Stimulated activated CD4-positive, alpha-beta T cell treated with anti-CD3 and anti-CD28 coated beads, TNF-alpha, amount 100 ng/mL, for 4 hours (primary cell): Measurements from ENCODE around the gene GTF2A1L.
"Not testable (repeated sequence)": the region's sequence is repeated elsewhere in the genome, so short reads cannot be mapped to it uniquely, and the experiment has no call there.

Experiments used
- DNase-seq, 3 experiments: peaks; one replicate each; pipeline ENCODE4 v3.0.0-alpha.2; 2020; ENCODE audit warnings: low read depth in 3 of 3

GTF2A1L gene

DNA sequence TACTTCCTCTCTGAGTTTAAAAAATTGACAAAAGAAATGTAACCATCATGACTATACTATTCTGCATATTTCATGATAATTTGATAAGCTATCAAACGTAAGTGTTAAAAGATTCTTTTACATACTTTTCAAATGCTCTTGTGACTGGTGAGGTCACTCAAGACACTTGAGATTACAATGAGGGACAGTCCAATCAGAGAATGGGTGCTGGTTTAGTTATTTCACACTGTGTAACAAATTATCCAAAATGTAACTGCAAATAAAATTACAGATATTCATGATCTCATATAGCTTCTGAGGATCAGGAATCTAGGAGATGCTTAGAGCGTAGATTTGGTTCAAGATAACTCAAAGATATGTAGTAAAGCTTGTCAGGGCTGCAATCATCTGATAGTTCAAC lies 4.4 kb upstream of the GTF2A1L start:
- no peak for DNase-seq

DNA sequence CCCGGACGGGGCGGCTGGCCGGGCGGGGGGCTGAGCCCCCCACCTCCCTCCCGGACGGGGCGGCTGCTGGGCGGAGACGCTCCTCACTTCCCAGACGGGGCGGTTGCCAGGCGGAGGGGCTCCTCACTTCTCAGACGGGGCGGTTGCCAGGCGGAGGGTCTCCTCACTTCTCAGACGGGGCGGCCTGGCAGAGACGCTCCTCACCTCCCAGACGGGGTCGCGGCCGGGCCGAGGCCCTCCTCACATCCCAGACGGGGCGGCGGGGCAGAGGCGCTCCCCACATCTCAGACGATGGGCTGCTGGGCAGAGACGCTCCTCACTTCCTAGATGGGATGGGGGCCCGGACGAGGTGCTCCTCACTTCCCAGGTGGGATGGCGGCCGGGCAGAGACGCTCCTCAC lies 3.1 kb upstream of the GTF2A1L start:
- DNase-seq: not testable (repeated sequence)

DNA sequence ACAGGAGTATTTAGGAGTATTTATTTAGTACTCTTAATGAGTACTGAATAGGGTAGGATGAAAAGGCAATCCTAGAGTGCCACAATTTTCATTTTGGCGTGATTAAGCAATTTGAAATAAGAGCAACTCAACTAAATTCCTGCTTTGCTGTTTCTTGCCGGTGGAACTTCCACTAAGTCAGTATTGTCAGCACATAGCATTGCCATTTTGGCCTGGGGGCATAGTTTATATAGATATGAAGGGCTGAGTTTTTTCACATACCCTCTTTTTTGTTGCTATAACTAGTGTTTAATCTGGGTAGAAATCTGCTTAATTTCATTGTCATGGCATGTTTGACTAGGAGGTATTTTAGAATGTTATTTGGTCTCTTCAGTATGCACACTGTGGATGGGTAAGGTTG lies 1.9 kb downstream of the GTF2A1L start:
- DNase-seq: no peak

DNA sequence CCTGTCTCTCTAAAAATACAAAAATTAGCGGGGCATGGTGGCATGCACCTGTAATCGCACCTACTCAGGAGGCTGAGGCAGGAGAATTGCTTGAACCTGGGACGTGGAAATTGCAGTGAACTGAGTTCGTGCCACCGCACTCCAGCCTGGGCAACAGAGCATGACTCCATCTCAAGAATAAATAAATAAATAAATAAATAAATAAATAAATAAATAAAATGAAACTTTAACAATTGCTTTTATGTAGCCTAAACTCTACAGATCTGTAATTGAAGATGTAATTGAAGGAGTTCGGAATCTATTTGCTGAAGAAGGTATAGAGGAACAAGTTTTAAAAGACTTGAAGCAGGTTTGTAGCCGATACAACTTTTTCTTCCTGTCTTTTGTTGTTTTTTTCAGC lies 2.9 kb downstream of the GTF2A1L start:
- no peak for DNase-seq

DNA sequence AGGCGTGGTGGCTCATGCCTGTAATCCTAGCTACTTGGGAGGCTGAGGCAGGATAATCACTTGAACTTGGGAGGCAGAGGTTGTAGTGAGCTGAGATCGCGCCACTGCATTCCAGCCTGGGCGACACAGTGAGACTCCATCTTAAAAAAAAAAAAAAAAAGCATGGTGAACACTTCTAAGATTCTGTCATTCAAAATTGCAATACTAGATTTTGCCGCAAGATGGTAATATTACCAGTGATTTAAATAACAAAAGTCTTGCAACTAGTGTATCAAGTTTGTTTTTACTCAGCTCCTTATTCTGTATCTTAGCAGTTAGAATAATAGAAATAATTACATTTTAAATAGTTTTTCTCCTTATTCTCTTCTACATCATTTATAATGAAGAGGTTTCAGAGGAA lies 5.0 kb downstream of the GTF2A1L start:
- DNase-seq: not testable (repeated sequence)

DNA sequence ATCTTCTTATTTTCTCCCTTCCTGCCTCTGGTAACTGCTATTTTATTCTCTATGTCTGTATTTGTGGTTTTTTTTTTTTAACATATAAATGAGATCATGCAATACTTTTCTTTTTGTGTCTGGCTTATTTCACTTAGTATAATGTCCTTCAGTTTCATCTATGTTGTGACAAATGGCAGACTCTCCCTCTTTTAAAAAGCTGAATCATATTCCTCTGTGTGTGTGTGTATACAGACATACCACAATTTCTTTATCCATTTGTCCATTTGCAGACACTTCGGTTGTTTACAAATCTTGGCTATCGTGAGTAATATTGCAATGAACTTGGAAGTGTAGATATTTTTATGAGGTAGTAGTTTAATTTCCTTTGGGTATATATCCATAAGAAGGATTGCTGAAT lies 7.0 kb downstream of the GTF2A1L start:
- DNase-seq: no peak

DNA sequence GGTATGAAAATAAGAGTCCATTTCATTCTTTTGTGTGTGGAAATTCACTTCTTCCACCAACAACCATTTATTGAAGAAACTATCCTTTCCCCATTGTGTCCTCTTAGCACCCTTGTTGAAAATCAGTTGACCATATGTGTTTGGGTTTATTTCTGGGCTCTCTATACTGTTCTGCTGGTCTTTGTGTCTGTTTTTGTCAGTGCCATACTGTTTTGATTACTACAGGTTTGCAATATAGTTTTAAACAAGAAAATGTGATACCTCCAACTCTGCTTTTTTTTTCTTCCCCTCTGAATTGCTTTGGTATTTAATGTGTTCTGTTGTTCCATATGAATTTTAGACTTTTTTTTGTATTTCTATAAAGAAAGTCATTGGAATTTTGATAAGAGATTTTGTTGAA lies 8.4 kb downstream of the GTF2A1L start:
- no peak for DNase-seq

DNA sequence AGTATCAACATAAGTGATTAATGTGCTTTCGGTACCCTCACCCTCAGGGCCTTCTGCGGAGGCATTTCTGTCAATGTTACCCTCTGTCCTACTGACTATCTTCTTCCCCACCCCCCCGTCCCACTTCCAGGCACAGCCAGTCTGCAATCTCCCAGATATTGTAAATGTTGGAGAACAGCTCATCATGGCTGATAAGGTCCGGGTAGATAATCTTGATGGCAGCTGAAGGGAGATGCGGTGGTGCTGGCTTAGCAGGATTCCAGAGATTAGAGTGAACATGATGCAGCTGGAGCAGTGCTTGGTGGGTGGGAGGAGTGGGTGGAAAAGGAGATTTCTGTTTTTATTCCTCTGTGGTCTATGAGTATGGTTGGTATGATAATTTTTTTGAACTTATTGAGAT lies 15.5 kb downstream of the GTF2A1L start:
- no peak for DNase-seq

DNA sequence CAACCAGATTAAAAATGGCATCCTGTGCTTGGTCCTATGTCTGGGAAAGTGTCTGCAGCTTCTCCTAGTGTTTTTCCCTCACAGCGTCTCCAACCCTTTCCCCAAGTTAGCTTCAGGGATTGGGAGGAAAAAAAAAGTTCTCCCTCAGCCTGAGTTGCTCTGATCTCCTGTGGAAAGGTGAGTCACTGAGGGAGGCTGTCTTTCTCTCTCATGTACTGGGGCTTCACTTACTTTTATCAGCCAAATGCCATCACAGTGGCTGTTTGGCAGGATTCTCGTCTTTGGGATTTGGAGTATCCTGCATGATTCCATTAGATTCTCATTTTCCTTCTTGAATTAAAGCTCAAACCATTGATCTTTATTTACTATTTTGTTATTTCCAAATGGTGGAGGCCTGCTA lies 18.1 kb downstream of the GTF2A1L start:
- DNase-seq: no peak

DNA sequence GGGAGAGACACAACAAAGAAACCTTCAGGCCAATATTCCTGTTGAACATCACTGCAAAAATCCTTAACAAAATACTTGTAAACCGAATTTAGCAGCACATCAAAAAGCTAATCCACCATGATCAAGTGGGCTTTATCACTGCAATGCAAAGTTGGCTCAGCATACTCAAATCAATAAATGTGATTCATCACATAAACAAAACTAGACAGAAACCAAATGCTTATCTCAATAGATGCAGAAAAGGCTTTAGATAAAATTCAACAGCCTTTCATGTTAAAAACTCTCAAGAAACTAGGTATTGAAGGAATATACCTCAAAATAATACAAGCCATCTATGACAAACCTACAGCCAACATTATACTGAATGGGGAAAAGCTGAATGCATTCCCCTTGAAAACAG lies 20.6 kb downstream of the GTF2A1L start:
- DNase-seq: no peak

DNA sequence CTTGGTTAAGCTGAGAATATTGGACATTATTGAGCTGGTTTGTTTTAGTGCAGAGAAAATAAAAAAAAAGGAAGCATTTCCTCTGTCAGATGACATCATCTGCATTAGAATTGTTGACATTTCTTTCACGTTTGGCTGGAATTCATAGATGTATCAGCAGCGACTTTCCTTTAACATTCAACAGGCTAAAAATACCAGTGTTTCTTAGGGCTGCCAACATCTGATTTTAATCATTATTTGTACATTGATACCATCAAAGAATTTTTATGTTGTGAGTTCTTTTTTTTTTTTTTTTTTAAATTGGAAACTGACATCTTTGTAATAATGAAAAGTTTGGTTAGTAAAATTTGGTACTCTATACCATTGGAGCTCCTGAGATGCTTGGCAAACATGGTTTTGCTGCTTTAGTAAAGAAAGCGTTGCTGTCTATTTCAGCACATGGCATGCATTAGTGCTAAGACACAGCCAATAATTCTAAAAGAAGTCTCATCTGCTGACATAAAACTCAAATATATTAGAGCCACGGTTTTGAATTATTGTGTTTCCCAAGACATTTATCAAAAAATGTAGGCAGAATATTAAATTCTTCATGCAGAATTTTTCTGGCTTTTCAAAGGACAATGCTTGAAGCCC lies 33.6 kb downstream of the GTF2A1L start:
- DNase-seq: no peak

DNA sequence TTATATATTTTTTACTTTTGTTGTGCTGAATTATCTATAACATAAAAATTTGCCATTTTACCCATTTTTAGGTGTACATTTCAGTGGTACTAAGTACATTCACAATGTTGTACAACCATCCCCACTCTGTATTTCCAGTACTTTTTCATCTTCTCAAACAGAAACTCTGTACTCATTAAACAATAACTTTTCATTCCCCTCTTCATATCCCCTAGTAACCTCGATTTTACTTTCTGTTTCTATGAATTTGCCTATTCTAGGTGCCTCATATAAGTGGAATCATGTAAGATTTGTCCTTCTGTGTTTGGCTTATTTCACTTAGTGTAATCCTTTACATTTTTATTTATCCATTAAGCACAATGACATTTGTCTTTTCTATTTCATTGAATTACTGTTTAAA lies 51.3 kb downstream of the GTF2A1L start:
- no peak for DNase-seq

DNA sequence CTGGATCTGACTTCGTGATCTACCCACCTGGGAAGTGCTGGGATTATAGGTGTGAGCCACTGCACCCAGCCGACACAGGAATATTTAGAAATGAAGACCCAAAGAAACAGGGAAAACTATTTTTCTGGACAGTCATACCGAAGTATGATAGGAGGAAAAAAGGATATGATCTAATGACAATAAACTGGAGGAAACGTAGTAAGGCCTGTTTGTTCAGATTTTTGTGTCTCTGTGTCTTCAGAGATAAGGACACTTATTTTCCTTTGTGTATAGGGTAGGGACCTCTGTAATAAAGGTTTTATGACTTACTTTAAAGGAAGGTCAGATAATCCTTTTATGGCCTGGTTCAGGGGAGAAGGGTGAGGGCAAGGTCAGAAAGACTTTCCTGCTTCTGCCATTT lies 55.9 kb downstream of the GTF2A1L start:
- no peak for DNase-seq

DNA sequence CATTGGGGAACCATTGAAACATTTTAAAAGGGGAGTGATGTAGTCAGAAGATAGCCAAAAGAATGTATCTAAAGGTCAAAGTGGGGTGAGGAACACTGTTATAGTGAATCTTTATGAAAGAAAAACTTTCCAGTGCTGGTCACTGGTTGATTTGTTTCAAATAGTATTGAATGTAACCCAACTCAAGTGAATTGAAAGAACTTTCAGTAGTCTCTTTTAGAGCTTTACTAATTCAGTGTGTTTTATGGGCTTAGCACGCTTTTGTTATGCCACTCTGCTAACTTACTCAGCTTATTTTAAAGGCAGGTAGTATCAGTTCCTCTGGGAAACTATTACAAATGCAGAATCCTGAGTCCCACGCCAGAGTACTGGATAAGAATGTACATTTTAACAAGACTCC lies 57.3 kb downstream of the GTF2A1L start:
- DNase-seq: no peak

DNA sequence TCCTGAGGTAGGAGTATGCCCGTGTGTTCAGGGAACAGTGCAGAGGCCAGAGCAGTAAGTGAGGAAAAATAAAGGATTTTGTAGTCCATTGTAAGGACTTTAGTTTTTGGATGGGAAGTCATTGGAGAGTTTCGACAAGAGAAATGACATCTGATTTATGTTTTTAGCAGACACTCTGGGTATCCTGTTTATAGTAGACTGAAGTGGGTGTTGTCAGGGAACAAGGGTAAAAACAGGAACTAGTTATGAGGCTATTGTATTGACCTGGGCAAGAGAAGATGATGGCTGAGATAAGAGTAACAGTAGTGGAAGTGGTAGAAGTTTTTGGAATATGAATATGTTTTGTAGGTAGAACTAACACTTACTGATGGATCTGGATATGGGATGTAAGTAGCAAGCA lies 59.8 kb downstream of the GTF2A1L start:
- no peak for DNase-seq

DNA sequence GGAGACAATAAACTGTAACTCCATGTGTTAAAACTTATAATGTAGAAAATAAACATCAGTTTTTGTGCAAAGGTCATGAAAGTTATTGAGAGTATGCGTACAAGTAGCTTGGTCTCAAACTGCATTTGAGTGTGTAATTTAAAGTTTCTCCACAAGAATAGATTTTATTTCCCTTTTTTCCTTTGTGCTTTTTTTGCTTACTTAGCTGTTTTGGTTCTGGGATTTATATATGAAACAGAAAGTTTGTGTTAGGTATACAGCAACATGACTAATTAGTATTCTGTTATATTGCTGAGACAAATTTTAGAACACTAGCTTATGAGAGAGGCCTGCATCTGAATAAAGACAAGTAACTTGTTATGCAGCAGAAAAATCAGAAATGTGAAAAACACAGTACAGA lies 67.5 kb downstream of the GTF2A1L start:
- no peak for DNase-seq

DNA sequence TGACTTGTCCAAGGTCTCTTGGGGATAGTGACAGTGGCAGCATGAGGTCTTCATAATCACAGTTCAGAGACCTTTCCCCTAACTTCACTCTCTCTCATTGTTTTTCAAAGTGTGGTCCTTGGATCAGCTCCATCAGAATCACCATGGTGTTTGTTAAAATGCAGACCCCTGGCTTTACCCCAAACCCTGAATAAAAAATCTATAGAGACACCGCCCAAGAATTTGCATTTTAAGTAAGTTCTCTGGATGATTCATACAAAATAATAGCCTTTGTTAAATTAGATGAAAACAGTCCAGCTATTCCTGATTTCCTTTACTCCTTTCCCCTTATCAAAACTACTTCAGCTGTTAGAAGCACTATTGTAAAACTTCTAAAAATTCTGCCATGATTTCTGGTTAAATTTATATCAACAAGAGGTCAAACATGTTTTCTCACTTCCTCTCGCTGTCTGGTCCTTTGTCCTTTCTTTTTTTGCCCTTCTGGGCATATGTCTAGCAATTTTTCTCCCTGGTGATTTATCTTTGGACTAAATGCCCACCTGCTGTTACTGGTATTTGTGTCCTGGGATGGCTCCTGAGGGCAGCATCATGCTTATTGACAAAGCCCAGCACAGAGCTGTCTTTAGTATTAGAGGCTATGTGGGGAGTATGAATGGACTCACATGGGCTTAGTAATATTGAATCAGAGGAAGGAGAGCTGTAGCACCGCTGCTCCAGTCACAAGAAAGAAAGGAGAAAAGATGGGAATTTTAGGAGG lies 74.5 kb downstream of the GTF2A1L start:
- no peak for DNase-seq

DNA sequence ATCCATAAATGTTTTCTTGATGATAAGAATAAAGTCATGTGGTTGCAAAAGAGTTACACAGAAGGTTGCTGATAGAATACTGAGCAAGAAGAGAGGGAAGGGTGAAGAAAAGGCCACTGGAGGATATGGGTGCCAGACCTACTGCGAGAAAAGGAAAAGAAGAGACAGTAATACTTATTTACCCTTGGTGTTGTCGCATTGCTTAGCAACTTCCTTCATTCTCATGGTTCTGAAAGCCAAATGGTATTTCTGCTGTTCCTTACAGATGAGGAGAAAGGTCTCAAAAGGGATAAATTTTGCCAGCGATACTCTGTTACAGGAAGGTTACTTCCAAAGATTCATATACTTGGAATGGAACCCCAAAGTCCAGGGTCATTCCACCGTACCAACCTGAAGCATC lies 75.4 kb downstream of the GTF2A1L start:
- DNase-seq: no peak

DNA sequence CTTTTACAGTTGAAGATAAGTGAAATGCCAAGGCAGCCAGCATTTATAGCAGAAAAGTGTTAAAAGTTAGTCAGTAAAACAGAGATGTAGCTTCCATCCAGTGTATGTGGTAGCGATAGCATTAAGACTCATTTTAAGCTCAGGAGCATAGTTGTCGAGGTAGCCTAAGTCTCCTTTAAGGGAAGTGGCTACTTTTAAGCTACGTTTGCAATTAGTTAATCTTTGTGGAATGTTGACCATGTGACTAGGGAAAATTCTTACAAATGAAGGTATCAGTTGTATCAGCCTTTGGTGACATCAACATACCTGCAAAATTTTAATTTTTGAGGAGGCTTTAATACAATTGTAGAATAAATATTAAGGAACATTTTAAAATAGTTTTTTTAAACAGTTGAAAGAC lies 76.0 kb downstream of the GTF2A1L start:
- no peak for DNase-seq

DNA sequence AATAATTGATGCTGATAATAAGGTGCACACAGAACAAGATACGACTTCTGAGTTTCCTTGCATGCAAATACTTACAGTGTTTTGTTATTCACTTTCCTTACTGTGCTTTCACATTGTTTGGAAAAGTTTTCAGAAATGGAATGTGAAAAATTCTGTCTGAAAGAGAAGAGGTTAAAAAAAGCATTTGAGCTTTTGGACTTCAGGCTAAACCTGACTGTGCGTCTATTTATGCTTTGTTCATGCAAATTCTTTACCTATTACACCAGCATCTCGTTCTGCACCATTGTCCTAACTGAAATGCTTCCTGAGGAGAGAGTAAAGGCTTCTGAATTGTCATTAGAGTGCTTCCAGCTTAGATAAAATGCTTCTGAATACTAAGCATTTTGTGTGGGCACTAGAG lies 76.5 kb downstream of the GTF2A1L start:
- DNase-seq: no peak

DNA sequence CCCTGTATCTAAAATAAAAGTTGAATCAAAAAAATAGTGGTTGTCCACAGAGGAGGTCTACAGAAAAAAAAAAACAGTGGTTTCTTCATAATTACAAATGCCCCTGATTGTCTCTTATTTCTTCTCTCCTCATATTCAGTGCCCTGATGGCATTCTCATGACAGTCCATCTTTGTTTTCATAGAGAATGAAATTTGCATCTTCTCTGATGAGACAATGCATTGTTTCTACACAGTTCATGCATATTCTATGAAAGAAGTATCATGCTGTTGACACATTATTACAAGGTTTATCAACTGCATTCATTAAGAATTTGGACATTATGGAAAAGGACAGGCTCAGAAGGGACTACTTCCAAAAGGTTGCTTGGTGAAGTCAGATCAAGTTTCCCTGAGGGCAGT lies 78.3 kb downstream of the GTF2A1L start:
- DNase-seq: no peak

DNA sequence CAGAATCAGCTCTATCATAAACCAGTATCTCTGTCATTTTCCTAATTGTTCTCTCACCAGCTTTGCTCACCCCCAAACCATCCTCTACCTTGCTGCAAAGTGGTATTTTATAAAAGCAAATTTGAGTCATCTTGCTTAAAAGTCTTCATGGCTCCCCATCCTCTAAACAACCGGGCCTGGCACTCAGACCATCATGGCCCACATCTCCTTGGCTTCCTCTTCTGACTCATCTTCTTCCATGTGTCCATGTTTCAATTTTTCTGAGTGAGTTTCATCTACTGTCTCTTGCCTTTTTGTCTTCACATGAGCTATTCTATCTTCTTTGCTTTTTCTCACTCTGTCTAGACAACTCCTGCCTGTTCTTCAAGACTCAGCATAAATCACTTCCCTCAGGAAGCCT lies 79.2 kb downstream of the GTF2A1L start:
- no peak for DNase-seq

DNA sequence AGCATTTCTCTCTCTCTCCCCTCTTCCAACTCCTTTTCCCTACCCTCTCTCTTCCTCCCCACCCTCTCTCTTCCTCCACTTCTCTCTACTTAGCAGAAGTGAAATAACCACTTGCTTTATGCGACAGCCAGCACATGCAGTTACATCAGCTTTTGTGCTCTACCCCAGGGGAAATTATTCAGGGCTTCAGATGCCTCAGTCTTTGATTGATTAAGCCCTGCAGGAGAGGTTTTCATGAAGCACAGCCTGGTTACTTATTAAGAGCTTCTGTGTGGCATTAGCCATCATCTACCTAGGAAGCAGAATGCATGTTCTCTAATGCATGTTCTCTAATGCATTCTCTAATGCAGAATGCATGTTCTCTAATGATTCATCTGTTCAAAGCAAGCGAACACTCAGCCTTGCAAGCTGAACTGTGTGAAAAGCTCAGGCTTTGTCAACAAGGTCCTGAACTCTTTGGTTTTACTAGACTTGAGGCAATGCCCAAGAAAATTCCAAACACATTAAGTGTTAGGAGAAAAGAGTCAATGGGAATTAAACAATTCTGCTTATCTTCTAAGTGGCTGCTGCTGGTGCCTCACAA lies 81.8 kb downstream of the GTF2A1L start:
- DNase-seq: no peak
